Gastrocnemius medialis (tissue), 4 donors: ENCODE data around the gene SMG7.

Experiments
- CTCF ChIP-seq, 5 experiments: fragments of 450-650 bp in 3 of 5; fragments of 200-600 bp in 2 of 5; sonication (generic) in 2 of 5; IDR thresholded peaks in 4 of 5; conservative IDR thresholded peaks in 1 of 5; 1 replicate in 4 of 5; 2 replicates in 1 of 5; pipeline ENCODE4 v1.5.1; 2016 to 2019; ENCODE audit warnings: antibody characterized with exemption in 5 of 5, mild to moderate bottlenecking in 3 of 5, moderate library complexity in 3 of 5
- POLR2A ChIP-seq, 2 donors: fragments of 450-650 bp; IDR thresholded peaks; one replicate each; pipeline ENCODE4 v1.6.1; 2017; ENCODE audit warnings: antibody characterized with exemption in 2 of 2, mild to moderate bottlenecking in 2 of 2, moderate library complexity in 2 of 2

- TF ChIP-seq CTCF (IDR thresholded peaks at IDR 0.05 in 4 of 5, conservative IDR thresholded peaks at IDR 0.05 in 1 of 5): no peak
- TF ChIP-seq POLR2A (IDR thresholded peaks at IDR 0.05): no peak
Measured at GRCh38 chr1:183588827-183589226, 116.5 kb downstream of the SMG7 start.
